Uterus (tissue), 2 donors: ENCODE measurements around the gene BICRA.

Source experiments
- POLR2A ChIP-seq, 2 donors: fragments of 450-650 bp; IDR thresholded peaks; one replicate each; pipeline ENCODE4 v1.6.1; 2016; ENCODE audit warnings: antibody characterized with exemption in 2 of 2, mild to moderate bottlenecking in 1 of 2, moderate library complexity in 1 of 2
- TF ChIP-seq, protein P1 (sequence below), 4 experiments: fragments of 200-600 bp in 2 of 4; fragments of 450-650 bp in 2 of 4; sonication (generic) in 2 of 4; IDR thresholded peaks; one replicate each; pipeline ENCODE4 v1.5.1; 2016 to 2019; ENCODE audit warnings: antibody characterized with exemption in 4 of 4, mild to moderate bottlenecking in 2 of 4, moderate library complexity in 1 of 4

DNA sequence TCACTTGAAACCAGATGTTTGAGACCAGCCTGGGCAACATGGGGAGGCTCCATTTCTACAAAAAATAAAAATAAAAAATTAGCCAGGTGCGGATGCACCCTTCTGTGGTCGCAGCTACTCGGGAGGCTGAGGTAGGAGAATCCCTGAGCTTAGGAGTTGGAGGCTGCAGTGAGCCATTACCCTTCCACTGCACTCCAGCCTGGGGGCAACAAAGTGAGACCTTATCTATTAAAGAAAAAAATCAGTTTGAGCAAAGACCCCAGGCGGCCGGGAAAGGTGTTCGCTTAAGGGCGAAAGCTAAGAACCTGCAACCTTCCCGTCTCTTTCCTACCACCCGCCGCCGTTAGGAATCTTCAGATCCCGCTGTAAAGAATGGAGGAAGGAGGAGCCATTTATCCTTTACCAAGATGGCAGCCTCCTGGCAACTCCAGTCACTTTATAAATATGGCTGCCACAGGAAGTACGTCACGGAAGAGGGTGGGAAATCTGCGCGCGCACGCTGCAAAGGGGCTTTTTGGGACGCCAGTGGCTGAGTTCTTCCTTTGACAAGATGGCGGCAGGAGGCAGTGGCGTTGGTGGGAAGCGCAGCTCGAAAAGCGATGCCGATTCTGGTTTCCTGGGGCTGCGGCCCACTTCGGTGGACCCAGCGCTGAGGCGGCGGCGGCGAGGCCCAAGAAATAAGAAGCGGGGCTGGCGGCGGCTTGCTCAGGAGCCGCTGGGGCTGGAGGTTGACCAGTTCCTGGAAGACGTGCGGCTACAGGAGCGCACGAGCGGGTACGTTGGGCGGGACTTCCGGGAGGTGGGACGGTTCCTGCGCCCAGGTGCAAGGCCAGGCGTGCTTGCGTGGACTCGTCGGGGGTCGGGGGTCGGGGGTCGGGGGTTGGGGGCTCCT, 136.3 kb downstream of the BICRA start, which contains the start of gene NOP53:
- TF ChIP-seq, protein P1, sequence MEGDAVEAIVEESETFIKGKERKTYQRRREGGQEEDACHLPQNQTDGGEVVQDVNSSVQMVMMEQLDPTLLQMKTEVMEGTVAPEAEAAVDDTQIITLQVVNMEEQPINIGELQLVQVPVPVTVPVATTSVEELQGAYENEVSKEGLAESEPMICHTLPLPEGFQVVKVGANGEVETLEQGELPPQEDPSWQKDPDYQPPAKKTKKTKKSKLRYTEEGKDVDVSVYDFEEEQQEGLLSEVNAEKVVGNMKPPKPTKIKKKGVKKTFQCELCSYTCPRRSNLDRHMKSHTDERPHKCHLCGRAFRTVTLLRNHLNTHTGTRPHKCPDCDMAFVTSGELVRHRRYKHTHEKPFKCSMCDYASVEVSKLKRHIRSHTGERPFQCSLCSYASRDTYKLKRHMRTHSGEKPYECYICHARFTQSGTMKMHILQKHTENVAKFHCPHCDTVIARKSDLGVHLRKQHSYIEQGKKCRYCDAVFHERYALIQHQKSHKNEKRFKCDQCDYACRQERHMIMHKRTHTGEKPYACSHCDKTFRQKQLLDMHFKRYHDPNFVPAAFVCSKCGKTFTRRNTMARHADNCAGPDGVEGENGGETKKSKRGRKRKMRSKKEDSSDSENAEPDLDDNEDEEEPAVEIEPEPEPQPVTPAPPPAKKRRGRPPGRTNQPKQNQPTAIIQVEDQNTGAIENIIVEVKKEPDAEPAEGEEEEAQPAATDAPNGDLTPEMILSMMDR (IDR thresholded peaks at IDR 0.05) = peak in 3 of 4 experiments; percentile 9 to 22 (median 21)
- peak; percentile 70 to 76 for TF ChIP-seq POLR2A (IDR thresholded peaks at IDR 0.05)
